NCI-H2171 treated with DMSO at 0.1 percent for 48 hours (cell line): Measurements from ENCODE around the gene SRP9.
A peak's percentile ranks its signal among the peaks of the same experiment; 100 is the strongest.
"Not testable (repeated sequence)": the region's sequence is repeated elsewhere in the genome, so short reads cannot be mapped to it uniquely, and the experiment has no call there.

Experiments used
- DNase-seq: peaks from one replicate; lab custom pipeline; 2025; lab: John Stamatoyannopoulos, UW

The SRP9 gene

DNA sequence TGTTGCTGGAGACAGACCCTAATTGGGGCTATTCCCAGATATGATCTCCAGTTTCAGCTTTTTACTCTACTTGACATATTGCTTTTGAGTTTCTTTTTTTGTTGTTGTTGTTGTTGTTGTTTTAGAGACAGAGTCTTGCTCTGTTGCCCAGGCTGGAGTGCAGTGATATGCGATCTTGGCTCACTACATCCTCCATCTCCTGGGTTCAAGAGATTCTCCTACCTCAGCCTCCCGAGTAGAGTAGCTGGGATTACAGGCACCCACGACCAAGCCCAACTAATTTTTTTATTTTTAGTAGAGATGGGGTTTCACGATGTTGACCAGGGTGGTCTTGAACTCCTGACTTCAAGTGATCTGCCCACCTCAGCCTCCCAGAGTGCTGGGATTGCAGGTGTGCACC lies 1.3 kb upstream of the SRP9 start:
- no peak for DNase-seq

DNA sequence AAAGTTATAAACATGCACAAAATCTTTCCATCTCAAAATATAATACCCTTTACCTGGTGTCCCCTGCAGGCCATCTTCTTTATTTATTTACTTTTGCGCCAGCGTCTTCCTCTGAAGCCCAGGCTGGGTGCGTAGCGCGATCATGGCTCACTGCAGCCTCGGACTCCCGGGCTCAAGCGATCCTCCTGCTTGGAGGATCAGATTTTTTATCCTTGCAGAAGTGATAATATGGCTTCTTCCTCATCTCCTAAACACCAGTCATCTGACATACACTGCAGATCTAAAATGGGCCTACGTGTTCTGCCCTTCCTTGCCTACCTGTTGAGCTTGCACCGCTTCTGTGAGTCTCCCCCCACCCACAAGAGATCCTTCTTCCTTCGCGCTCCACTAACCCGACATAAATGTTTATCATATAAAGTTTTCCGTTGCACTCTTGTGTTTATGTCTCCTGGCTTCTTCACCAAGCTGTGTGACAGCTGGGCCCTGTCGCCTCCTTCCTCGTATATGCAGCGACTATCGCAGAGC lies 506 bp upstream of the SRP9 start:
- DNase-seq: no peak

- DNase-seq: no peak
Measured at GRCh38 chr1:225778337-225778669, 677 bp downstream of the SRP9 start.

GRCh38 chr1:225779165-225779564 lies 1.5 kb downstream of the SRP9 start:
- DNase-seq: not testable (repeated sequence)

- DNase-seq: no peak
Measured at GRCh38 chr1:225780134-225780533, 2.5 kb downstream of the SRP9 start.

GRCh38 chr1:225780630-225781029 lies 3.0 kb downstream of the SRP9 start:
- DNase-seq: no peak

DNA sequence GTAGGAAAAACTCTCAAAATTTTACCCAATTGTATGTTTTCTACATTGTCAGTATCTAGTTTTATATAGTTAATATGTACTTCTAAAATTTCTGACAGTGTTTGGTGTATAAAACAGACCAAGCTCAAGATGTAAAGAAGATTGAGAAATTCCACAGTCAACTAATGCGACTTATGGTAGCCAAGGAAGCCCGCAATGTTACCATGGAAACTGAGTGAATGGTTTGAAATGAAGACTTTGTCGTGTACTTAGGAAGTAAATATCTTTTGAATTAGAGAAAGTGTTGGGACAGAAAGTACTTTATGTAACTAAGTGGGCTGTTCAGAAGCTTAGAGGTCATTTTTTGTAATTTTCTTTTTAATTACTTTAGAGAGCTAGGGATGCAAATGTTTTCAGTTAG lies 11.5 kb downstream of the SRP9 start:
- not testable (repeated sequence) for DNase-seq

DNA sequence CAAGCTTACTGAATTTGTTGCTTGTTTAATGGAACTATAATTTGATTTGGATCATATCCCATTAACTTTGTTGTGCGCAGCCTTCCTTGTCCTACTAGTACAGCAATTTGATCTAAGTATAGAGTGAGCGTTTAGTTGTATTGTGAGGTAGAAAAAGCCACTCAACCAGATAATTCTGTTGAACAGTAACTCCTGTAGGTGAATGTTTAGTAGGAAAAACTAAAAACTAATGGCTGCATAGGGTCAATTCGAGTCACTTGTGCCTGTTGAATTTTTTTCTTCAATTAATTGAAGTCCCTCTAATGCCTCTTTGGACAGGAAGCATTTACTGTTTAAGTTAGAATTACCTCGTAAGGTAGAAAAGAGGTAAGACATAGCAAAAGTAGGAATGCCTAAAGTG lies 17.3 kb downstream of the SRP9 start:
- DNase-seq: no peak

GRCh38 chr1:225796097-225796496 lies 18.5 kb downstream of the SRP9 start:
- DNase-seq: not testable (repeated sequence)

DNA sequence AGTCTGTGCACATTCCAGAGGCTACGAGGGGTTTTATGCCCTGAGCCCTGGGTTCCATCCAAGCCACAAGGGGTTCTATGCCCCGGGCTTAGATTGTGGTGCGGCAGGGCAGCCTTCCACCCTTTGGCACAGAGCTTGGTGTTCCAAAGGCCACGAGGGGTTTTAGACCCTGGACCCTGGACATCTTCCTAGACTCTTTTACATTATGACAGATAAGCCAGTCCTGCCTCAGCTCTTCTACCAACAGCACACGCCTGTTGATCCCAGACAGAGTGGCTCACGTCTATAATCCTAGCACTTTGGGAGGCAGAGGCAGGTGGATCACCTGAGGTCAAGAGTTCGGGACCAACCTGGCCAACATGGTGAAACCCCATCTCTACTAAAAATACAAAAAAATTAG lies 23.5 kb downstream of the SRP9 start:
- not testable (repeated sequence) for DNase-seq

- DNase-seq: no peak
Measured at GRCh38 chr1:225806249-225806648, 28.6 kb downstream of the SRP9 start.

DNA sequence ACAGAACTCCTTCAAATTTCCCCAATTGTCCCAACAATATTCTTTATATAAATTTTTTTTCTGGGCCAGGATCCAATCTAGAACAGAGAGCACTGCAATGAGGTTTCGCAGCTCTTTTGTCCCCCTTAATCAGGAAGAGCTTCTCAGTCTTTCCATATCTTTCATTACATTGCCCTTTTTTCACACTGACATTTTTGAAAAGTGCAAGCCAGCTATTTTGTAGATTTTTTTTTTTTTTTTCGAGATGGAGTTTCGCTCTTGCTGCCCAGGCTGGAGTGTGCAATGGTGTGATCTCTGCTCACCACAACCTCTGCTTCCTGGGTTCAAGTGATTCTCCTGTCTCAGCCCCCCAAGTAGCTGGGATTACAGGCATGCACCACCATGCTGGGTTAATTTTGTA lies 29.1 kb downstream of the SRP9 start:
- not testable (repeated sequence) for DNase-seq

DNA sequence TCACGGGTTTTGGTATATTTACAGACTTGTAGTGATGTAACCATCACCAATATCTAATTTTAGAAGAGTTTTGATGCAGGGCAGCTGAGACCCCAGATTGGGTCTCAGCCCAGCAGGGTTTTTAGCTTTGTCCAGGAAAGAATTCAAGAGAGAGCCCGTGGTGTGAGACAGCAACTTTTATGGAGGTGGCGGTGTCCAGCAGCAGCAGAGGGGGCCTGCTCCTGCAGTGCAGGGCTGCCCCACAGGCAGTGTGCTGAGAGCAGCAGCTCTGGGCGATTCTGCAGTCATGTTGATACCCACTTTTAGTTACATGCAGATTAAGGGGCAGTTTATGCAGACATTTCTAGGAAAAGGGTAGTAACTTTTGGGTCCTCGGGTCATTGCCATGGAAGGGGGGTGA lies 30.5 kb downstream of the SRP9 start:
- DNase-seq: no peak

GRCh38 chr1:225809842-225810578 lies 32.4 kb downstream of the SRP9 start, which contains the start of gene EPHX1:
Gene EPHX1, plus strand, starts transcription at chr1:225810124. Its CDS starts 18,606 bp downstream, at chr1:225828730.
- DNase-seq: peak; percentile 78

GRCh38 chr1:225810579-225811538 lies 33.2 kb downstream of the SRP9 start:
- peak; percentile 38 for DNase-seq

- peak; percentile 83 for DNase-seq
Measured at GRCh38 chr1:225811622-225812487, 34.2 kb downstream of the SRP9 start.

DNA sequence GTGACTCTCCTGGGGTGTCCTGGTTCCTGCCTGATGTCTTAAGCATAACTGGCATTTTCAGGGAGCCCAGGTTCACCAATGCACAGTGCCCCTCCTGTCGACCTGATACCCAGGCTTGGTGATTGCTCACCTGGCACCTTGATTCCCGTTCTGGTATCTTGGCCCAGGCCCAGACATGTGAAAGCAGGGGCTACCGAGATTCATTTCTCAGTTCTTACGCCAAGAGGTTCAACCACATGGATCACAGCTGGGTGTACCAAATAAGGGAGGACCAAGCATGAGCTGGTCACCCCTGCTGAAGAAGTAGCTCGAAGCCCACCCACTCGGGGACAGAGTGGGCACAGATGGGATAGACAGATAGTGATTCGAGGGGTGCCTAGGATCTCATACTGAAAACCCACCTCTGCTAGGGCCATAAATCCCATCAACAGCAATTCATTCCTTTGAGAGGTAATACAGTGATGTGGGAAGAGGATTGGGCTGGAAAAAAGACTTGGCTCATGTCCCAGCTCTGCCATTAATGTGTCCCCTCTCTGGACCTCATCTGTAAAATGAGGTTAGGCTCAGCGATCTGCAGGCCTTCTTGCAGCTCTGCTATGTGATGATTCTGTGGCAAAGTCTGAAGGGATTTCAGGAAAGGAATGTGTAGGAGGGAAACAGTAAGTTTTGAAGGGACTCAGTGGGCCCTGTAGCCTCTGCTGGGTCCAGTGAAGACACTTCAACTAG lies 35.0 kb downstream of the SRP9 start:
- peak; percentile 65 for DNase-seq

DNA sequence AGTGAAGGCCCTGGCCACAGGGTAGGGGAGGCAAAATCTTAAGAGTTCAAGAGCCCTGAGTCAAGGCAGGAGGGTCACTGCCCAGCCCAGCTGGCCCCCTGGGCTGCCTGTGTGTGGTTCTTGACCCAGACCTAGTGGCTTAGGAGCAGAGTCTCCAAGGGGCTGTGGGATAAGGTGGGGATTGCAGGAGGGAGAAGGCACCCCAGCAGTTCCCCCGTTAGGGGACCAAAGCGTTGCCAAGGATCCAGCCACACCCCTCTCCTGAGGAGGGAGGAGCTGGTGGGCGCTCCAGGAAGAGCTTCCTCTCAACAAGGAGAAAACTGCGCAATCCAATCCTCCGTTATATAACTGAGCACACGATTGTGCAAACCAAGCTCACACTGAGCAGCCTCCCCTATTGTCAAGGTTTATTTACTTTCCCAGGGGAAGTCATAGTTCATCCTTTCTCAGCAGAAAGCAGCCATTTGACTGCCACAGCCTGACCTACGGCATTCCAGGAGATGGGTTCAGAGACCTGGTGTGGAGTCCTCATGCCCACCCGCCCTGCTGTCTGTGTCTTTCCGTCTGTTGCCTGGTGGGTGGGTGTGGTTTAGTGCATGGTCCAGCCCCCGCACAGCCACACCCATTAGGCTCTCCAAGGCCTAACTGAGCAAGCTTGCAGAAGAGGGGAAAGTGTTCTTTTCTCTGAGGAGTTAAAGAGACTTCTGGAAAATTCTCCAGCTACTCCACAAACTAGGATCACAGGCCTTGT lies 35.8 kb downstream of the SRP9 start:
- no peak for DNase-seq

DNA sequence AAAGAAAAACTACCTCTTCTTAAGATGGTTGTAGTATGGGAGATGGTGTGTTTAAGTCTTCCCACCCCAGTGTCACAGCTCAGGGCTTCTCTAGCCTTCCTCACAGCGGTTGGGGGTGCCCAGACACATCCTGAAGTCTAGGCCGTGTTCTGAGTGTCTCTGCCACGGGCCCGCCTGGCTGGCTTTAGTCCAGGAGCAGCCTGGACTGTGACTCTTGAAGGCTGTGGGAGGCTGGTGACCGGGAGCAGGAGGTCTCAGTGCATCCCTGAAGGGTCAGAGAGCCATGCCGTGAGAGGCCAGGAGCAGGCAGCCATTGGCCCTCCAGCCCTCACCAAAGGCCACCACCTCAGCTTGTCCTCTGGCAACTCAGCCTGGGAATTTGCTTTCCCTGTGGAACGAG lies 36.8 kb downstream of the SRP9 start:
- DNase-seq: no peak

DNA sequence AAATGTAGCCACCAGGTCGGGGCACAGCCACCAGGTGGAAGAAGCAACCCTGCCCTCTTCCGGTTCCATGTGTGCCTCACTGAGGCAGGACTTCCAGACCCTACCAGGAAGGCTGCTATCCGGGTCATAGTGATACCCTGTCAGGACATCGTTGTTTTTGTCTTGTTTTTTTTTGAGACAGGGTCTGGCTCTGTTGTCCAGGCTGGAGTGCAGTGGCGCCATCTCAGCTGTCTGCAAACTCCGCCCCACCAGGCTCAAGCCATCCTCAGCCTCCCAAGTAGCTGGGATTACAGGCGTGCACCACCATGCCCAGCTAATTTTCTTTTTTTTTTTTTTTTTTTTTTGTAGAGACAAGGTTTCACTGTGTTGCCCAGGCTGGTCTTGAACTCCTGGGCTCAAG lies 37.5 kb downstream of the SRP9 start:
- not testable (repeated sequence) for DNase-seq
